Fibroblast of skin of right biceps (primary cell): ENCODE data around the gene INSM1.

Source experiments
- DNase-seq: peaks from one replicate; pipeline ENCODE4 v3.0.0-alpha.2; 2013

The INSM1 gene

DNA sequence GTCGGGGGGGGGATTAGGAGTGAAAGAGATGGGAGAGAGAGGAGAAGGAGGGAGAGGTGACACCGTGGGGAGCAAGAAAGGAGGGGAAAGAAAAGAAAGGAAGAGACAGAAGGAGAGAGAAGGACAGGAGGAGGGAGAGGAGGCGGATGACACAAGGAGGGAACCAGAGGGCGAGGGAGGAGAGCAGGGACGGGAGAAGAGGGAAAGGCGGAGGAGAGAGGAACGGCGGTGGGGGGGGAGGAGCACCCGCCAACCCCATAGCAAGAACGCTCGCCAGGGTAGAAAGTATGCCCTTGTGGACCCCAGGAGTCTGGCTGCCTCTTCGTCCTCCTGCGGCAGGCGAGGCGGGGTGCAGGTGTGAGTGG lies 4.5 kb upstream of the INSM1 start:
- DNase-seq, result no peak

GRCh38 chr20:20363799-20364592 lies 3.9 kb upstream of the INSM1 start:
- no peak for DNase-seq

DNA sequence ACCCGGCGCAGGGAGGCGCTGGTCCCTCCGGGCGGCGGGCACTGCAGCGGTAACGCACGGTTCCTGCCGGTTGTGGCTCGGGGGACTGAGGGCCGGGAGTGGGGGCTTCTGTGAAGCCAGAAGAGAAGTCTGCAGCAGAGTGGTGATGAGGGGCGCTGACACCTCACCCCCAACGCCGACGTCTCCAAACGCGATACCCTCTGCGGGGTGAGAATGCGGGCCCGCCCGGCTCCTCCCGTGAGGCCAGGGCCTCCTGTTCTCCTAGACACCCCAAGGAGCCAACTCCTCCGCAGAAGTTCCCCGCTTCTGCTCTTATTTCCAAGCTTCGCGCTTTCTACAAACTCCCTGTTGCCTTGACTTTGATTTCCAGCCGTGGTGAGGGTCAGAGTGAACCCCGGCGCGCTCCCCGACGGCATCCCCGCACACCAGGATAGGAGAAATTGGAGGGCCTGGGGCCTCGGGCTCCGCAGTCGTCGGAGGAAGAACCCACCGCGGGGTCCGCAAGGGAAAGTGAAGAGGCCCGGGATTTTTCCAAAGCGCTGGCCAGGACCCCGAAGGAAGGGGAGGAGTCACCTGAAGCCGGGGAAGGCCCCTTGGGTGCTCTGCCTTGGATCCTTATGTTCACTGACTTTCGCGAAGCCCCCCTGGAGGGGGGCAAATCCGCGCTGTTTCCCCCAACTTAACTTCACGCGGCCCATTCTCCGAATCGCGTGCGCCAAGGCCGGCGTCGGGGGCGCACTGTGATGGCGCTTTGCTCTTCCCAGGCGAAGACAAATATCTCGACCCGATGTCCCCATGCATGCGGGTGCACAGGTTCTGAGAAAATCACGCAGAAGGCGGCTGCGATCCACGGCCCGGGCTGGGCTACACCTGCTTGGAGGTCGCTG lies 3.1 kb upstream of the INSM1 start:
- DNase-seq, result no peak

GRCh38 chr20:20365480-20366161 lies 2.3 kb upstream of the INSM1 start:
- DNase-seq, result no peak

DNA sequence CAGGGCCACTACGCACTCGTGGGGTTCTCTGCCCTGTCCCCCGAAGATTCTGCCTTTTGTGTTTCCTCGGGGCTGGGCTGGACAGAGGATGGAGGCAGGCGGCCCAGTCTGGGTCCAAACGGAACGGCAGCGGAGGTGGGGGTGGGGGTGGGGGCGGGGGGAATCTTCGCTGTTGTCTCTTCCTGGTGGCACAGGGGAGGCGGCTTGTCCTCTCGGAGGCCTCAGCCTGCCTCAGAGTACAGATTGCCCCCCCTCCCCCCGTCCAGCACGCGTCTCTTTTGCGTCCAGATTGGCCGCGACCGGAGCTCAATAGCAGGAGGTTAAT lies 1.4 kb upstream of the INSM1 start:
- DNase-seq, result no peak

DNA sequence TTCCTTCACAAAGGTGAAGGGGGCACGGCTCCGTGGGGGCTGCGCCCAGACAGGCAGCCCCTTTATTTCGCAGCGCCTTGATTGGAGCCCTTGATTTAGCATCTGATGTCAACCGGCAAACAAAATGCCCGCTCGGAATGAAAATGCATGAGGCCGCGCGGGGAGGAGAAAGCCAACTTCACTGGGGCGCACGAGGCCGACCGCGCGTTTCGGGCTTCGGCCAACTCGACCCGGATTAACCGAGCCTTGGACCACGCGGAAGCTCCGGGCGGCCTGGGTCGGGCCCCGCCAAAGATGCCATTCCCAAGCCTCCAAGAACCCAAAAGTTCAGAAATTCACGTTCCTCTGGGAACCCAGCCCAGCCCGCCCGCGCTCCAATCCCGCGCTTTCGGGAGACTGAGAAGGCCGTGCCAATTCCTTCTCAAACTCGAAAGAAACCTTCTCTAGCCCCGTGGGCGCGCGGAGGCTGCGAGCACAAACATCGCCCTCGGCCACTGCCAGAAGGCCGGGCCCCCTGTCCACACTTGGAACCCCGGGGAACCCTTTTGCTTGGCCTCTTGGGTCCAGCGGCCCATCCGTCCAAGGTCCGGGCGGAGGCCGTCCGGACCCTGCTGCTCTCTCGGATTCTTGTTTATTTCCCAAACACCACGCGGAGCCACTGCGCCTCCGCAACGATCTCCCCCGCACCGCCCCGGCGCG lies 879 bp upstream of the INSM1 start:
- DNase-seq, result no peak

DNA sequence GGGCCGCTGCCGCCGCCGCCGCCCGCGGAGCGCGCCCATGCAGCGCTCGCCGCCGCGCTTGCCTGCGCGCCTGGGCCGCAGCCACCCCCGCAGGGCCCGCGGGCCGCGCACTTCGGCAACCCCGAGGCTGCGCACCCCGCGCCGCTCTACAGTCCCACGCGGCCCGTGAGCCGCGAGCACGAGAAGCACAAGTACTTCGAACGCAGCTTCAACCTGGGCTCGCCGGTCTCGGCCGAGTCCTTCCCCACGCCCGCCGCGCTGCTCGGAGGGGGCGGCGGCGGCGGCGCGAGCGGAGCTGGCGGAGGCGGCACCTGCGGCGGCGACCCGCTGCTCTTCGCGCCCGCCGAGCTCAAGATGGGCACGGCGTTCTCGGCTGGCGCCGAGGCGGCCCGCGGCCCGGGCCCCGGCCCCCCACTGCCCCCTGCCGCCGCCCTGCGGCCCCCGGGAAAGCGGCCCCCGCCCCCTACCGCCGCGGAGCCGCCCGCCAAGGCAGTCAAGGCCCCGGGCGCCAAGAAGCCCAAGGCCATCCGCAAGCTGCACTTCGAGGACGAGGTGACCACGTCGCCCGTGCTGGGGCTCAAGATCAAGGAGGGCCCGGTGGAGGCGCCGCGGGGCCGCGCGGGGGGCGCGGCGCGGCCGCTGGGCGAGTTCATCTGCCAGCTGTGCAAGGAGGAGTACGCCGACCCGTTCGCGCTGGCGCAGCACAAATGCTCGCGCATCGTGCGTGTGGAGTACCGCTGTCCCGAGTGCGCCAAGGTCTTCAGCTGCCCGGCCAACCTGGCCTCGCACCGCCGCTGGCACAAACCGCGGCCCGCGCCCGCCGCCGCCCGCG lies 730 bp downstream of the INSM1 start:
- DNase-seq, result no peak

DNA sequence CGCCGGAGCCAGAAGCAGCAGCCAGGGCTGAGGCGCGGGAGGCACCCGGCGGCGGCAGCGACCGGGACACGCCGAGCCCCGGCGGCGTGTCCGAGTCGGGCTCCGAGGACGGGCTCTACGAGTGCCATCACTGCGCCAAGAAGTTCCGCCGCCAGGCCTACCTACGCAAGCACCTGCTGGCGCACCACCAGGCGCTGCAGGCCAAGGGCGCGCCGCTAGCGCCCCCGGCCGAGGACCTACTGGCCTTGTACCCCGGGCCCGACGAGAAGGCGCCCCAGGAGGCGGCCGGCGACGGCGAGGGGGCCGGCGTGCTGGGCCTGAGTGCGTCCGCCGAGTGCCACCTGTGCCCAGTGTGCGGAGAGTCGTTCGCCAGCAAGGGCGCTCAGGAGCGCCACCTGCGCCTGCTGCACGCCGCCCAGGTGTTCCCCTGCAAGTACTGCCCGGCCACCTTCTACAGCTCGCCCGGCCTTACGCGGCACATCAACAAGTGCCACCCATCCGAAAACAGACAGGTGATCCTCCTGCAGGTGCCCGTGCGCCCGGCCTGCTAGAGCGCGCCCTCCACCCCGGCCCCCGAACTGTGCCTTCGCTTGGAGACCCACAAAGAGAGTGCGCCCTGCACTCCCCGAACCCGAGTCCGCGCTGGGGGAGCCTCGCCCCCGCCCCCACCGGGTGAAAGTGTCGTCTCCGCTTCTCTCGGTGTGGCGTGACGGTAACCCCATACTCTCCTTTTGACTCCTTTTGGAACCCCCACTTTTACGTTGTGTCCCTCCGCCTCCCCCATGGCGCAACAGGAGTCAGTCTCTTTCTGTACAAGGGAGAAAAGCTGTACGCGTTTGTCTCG lies 1.6 kb downstream of the INSM1 start:
- DNase-seq, result no peak

GRCh38 chr20:20370094-20370575 lies 2.2 kb downstream of the INSM1 start:
- no peak for DNase-seq

DNA sequence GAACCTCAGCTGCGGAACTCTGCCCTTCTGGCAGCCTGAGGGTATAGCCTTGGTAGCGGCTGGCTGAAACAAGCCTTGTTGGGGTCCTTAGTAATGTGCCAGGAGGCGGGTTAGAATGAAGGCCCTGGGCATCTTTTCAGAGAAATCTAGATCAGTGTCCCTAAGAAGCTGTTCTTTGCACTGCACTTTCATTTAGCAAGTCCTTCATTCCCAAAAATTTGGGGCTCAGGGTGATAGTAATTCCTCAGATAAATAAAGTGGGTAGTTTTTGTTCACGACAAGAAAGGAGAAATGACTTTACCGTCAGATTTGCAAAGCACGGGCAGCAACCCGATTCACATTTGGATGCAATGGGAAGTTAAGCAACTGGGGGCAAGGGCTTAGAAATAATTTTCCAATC lies 3.2 kb downstream of the INSM1 start:
- DNase-seq, result no peak

DNA sequence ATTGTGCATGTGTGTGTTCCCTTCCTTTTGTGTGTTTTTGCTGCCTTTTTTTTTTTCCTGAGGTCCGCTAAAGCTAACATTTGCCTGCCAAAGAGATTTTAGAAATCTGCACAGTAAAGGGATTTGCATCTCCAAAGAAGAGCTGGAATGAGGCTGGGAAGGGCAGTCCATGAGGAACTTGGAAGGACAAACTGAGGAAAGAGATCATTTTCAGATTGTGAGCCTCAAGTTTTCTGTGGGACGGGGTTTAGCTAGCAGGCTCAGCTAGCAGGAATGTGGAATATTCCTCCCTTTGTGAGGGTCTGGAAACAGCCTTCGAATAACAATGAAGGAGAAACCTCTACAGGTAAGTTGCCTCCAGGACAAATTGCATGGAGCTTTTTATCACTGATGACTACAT lies 3.8 kb downstream of the INSM1 start:
- DNase-seq, result no peak

DNA sequence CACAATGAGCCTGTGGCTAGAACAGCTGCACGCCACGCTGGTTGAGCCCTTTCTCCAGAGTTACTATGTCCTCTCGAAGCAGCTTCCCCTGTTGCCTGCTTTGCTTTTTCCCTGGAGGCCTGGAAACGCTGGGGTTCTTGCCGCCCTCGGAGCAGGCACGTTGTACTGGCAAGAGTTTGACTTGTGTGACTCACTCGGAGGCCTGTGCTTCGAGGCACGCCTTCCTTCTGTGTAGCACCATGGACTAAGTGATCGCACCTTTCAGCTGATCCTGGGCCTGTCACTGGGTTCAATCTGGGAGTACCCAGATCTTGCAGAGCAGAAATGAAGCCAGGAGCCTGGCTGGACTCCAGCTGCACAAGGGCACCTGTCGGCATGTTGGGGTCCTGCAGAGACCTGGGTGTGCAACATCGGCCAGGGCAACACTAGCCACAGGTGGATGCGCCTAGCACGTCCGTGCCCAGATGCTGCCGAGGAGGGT lies 5.2 kb downstream of the INSM1 start:
- peak; percentile 36 for DNase-seq

DNA sequence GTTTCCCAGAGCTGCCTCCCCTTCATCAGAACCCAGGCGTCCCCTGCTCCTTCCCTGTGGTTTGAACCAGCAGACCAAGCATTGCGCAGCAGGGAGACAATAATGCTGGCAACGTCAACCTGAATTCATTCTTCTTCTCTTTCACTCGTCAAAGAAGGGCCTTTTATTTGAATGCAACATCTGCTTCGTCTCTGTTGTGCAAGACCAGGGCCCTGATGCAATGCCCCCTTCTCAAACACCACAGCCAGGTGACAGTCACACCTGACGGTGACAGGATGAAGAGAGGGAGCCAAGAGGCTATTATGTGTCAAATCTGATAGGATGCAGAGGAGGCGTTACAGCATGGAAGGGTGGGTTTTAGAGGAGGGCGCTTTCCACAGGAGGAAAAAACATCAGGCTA lies 8.0 kb downstream of the INSM1 start:
- DNase-seq, result no peak

GRCh38 chr20:20386192-20386591 lies 18.3 kb downstream of the INSM1 start:
- no peak for DNase-seq

DNA sequence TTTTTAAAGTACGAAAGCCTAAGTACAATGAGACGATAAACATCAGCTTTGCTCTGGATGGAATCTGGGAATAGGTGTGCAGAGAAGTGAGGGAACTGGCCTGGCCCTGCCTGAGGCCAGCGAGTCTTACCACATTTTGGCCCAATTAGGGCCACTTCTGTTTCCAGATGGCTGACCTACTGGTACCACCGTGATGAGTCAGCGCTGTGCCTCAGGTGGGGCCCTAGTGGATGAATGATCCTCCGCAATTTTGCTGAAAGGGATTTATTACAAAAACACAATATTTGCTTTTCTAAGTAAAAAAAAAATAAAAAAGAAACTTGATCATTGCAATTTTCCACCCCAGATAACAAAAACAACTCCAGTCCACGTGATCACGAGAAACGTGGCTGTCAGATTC lies 22.5 kb downstream of the INSM1 start:
- no peak for DNase-seq

DNA sequence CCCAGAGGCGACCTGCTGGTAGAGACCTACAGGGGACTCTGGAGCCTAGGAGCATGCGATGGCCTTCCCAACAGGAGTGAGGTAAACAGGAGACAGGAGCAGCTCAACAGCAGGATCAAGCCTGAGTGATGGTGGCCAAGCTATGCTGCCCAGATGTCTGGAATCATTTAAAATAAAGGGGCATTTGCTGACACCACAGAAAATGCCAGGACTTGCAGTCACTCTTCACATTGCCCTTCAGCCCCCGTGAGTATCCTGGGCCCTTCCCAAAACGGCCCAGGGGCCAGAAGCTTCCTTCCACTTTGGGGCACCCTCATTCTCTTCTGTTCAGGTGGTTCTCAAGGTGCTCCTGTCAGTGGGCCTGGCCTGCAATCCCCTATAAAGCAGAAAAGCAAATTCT lies 23.2 kb downstream of the INSM1 start:
- DNase-seq, result no peak

- DNase-seq, result no peak
Measured at GRCh38 chr20:20391766-20392165, 23.9 kb downstream of the INSM1 start.

- peak; percentile 11 for DNase-seq
Measured at GRCh38 chr20:20393207-20394120, 25.6 kb downstream of the INSM1 start.

DNA sequence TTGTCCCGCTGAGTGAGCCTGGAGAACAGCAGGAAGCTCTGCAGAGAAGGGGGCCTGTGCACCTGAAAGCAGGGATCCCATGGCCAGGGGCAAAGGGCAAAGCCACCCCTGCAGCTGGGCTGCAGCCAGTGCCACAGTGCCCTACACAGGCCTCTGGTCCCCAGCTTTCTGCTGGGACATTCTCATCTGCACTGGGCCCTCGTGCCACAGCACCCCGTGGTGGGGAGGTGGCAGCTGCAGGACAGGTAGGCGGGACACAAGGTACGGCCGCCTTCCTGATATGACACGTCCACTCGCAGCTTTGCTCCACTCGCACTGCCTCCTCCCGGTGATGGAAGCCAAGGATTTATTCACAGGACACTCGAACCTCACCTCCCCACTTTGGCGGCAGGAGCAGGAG lies 27.2 kb downstream of the INSM1 start:
- no peak for DNase-seq
